ENCODE measurements around the gene SDHB. TPM values are rescaled to one million over a fixed set of nuclear protein-coding genes. Genes with fewer than 3 reads are reported as not detected.
A peak's percentile ranks its signal among the peaks of the same experiment; 100 is the strongest.

Gene SDHB
- total and polyA plus RNA-seq, 12 donors = 102 to 486 (median 377) TPM

- intact Hi-C loops (cut with DNase I) = loop anchor here in 1 of 10 donors (2.0 kb wide), 1 partner anchor 34 kb away; no protein-coding TSS in a partner anchor
These were observed 42.8 kb upstream of the SDHB start for GRCh38 chr1:17096584-17096983.

GRCh38 chr1:17095141-17095540 lies 41.3 kb upstream of the SDHB start:
- no peak overlapping the region for H3K27ac ChIP-seq

More at GRCh38 chr1:17096584-17096983, 42.8 kb upstream of the SDHB start:
- DNase-seq (no peak), ATAC-seq (no peak)
- Histone ChIP-seq H3K27me3 (peaks cover 0 to 9% (median 0%) of the 10 kb centered on the region in 7 donors), H3K36me3 (no peaks in the 10 kb centered on the region), H3K9me3 (peaks cover 0 to 11% (median 0%) of the 10 kb centered on the region in 11 donors), H3K4me1 (peaks cover 0 to 16% (median 0%) of the 10 kb centered on the region in 9 donors), H3K27ac (peak overlapping the region in 1 of 10 donors; percentile 75), H3K4me3 (no peak overlapping the region)
- no peak for TF ChIP-seq CTCF (IDR thresholded peaks at IDR 0.05)
- WGBS, 2 donors = 40 to 67% methylated on average over 1 of the region's 1 CpG

GRCh38 chr1:17094664-17095063 lies 40.8 kb upstream of the SDHB start:
- 59 to 66% methylated on average over 5 of the region's 5 CpGs for WGBS, 2 donors
- ATAC-seq (peak in 2 of 8 donors; percentile 28 to 40), DNase-seq (no peak)
- TF ChIP-seq CTCF (IDR thresholded peaks at IDR 0.05) = no peak
- Histone ChIP-seq H3K4me1 (peaks cover 0 to 16% (median 0%) of the 10 kb centered on the region in 9 donors), H3K4me3 (no peak overlapping the region), H3K27me3 (peaks cover 0 to 9% (median 0%) of the 10 kb centered on the region in 7 donors), H3K36me3 (no peaks in the 10 kb centered on the region), H3K27ac (no peak overlapping the region), H3K9me3 (peaks cover 0 to 11% (median 0%) of the 10 kb centered on the region in 11 donors)
- intact Hi-C loops (cut with DNase I) = no loop called here

More at GRCh38 chr1:17095141-17095540, 41.3 kb upstream of the SDHB start:
- DNase-seq = no peak
- no peak for TF ChIP-seq CTCF (IDR thresholded peaks at IDR 0.05)
- Histone ChIP-seq H3K36me3 (no peaks in the 10 kb centered on the region), H3K4me1 (peaks cover 0 to 16% (median 0%) of the 10 kb centered on the region in 9 donors), H3K9me3 (peaks cover 0 to 11% (median 0%) of the 10 kb centered on the region in 11 donors), H3K27me3 (peaks cover 0 to 9% (median 0%) of the 10 kb centered on the region in 7 donors), H3K4me3 (no peak overlapping the region)
- intact Hi-C loops (cut with DNase I) = no loop called here
- no peak for ATAC-seq
- WGBS, 2 donors = 47 to 56% methylated on average over 4 of the region's 4 CpGs

- H3K27ac ChIP-seq = no peak overlapping the region
- intact Hi-C loops (cut with DNase I) = no loop called here
- peaks cover 0 to 11% (median 0%) of the 10 kb centered on the region in 11 donors for H3K9me3 ChIP-seq
- H3K4me1 ChIP-seq = peaks cover 0 to 12% (median 0%) of the 10 kb centered on the region in 9 donors
- peaks cover 0 to 9% (median 0%) of the 10 kb centered on the region in 7 donors for H3K27me3 ChIP-seq
- 86 to 90% methylated on average over 8 of the region's 8 CpGs for WGBS, 2 donors
- H3K4me3 ChIP-seq = no peak overlapping the region
- no peak for ATAC-seq
- no peak for TF ChIP-seq CTCF (IDR thresholded peaks at IDR 0.05)
- DNase-seq = no peak
- H3K36me3 ChIP-seq = no peaks in the 10 kb centered on the region
These were observed 40.1 kb upstream of the SDHB start for GRCh38 chr1:17093822-17094393.
